ENCODE data around the gene PRDX2.
A peak's percentile ranks its signal among the peaks of the same experiment; 100 is the strongest.

The PRDX2 gene

DNA sequence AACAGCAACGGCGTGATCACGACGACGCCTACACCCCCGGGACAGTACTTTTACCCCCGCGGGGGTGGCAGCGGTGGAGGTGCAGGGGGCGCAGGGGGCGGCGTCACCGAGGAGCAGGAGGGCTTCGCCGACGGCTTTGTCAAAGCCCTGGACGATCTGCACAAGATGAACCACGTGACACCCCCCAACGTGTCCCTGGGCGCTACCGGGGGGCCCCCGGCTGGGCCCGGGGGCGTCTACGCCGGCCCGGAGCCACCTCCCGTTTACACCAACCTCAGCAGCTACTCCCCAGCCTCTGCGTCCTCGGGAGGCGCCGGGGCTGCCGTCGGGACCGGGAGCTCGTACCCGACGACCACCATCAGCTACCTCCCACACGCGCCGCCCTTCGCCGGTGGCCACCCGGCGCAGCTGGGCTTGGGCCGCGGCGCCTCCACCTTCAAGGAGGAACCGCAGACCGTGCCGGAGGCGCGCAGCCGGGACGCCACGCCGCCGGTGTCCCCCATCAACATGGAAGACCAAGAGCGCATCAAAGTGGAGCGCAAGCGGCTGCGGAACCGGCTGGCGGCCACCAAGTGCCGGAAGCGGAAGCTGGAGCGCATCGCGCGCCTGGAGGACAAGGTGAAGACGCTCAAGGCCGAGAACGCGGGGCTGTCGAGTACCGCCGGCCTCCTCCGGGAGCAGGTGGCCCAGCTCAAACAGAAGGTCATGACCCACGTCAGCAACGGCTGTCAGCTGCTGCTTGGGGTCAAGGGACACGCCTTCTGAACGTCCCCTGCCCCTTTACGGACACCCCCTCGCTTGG, 9.3 kb downstream of the PRDX2 start:
- DNase-seq (ENCODE audit: low spot score), result no peak

DNA sequence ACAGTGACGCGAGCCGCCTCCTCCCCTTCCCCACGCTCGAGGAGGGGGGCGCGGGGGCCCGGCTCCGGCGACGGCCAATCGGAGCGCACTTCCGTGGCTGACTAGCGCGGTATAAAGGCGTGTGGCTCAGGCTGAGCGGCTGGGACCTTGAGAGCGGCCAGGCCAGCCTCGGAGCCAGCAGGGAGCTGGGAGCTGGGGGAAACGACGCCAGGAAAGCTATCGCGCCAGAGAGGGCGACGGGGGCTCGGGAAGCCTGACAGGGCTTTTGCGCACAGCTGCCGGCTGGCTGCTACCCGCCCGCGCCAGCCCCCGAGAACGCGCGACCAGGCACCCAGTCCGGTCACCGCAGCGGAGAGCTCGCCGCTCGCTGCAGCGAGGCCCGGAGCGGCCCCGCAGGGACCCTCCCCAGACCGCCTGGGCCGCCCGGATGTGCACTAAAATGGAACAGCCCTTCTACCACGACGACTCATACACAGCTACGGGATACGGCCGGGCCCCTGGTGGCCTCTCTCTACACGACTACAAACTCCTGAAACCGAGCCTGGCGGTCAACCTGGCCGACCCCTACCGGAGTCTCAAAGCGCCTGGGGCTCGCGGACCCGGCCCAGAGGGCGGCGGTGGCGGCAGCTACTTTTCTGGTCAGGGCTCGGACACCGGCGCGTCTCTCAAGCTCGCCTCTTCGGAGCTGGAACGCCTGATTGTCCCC, 10.1 kb downstream of the PRDX2 start, which contains the start of gene JUNB:
JUNB (plus strand) TSS at position 142 of the 706 bp plus-strand sequence; CDS start at position 428, 286 bp downstream.
- peak; percentile 82 for DNase-seq (ENCODE audit: low spot score)

DNA sequence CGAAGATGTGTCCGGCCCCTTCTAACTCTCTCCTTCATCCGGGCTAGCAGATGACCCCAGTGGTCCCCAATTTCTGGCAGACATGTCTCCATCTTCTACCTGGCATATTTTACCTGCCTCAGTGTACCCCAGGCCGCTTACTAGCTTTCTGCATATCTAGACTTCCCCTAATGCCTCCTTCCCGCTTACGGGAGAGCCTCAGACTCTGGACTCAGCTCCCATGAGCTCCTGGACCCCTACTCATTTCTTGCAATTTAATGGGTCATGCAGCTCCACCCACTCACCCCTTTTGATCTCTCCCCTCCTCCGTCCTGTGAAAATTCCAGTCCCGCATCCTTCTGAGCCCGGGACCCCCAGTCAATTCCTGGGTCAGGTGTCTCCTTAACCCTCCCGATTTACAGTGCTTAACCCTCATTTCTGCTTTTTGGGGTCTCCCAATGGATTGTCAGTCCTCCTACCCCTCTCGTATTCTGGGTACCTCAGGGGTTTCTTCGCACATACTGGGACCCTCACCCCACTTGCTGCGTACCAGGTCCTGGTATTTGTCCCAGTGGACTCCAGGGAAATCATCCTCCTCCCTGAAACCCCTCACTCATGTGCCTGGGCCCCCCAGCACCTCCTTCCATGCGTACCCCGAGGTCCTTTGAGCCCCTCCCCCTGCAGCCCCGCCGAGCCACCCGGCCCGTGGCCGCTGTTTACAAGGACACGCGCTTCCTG, 10.8 kb downstream of the PRDX2 start:
- no peak for DNase-seq (ENCODE audit: low spot score)

DNA sequence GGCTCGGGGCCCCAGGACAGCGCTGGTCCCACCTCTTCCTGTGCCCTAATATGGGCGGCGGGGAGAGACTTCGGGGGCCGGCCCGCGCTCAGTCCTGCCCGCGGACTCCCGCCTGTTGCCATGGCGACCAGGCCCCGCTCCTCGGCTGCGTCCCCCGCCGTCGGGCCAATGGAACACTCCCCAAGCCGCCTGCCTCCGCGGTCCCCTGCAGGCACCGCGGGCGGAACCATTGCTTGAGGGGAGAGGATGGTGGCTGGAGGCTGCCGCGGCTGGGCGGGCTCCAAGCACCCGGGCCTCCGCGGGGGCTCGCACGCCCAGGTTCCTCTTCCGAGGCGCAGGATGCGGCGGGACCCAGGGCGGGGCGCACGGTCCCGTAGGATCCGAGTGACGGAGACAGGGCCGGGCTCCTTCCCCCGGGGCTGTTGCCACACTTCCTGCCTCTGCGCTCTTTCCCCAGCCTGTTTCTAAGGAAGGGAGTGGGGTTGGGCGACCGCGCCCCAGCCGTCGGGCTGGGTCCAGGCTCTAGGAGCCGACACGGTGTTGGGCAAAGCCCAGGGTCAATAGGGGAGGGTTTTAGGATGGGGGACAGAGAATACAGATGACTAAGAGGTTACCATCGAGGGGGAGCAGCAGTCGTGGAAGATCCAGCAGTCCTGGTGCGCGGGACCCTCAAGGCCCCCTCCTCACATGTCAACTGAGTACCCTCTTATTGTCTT, 11.5 kb downstream of the PRDX2 start:
- no peak for DNase-seq (ENCODE audit: low spot score)

DNA sequence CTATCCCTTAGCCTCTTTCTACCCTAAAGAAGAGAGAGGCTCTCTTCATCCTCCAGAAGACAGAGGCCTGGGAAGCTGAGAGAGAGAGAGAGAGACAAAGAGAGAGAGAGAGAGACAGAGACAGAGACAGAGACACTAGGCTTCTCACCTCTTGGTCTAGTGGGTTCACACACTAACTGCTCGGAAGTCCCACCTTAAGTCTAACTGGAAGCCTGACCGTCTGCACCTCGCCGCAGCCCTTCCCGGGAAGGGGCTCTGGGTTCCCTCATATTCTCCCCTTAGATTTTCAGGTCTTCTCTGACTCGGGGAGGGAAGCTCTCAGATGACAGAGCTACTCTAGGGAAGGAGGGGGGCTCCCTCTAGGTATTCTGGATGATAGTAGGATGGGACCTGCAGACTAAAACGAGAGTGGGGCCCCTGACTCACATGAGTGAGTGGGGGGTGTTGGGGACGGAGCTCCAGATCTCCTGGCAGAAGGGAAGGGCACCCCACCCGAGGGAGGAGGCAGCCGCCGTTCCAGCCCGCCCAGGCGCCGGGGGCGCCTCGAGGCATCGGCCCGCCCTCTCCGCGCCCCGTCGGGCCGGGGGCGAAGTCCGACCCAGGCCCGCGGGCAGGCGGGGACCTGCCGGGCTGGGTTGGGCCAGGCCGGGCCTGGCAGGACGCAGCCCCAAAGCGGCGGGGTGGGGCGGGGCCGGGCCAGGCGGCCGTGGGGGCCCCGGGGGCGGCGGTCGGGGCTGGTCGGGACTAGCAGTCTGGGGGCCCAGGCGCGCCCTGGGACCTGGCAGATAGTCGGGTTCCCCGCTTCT, 12.3 kb downstream of the PRDX2 start:
- DNase-seq (ENCODE audit: low spot score), result no peak

DNA sequence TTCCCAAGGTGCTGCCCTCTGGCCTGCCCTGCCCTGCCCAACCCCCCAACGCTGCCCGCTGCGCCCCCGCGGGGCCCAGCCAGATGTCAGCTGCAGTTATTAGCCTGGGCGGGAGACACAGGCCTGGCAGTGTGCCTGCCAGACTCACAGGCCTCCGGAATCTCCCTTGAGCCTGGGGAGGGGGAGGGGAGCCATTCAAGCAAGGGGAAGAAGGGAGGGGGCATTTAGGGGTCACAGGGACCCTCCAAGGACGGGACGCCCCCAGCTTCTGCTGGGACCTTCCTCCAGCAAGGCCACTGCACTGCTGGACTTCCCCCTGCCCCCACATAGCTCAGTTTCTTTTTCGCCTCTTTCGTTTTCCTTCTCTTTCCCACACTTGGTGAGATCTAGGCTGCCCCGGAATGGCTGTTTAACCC, 12.9 kb downstream of the PRDX2 start:
- peak; percentile 72 for DNase-seq (ENCODE audit: low spot score)

DNA sequence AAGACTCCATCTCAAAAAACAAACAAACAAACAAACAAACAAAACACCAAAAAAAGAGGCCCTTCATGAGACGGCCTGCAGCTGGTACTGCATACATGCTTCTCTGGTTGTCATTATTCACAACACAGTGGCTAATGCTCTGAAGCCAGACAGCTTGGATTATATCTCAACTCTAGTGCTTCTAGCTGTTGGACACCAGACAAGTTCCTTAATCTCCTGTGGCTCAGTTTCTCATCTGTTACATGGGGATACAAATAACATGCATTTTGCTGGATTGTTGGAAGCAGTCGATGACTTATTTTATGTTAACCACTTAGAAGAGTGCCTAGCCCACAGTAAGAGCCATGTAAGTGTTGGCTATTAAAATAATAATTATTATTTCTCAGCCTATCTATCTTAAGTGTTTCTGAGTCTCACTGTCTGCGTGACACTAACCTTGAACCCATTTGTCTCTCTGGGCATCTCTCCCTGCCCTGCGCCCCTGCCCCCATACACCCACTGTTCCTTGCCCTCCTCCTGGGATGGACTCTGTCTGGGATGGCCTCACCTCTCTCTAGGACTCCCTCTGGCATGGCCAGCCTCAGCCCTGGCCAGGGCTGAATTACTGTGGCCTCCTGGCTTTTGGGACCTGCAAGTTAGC, 13.4 kb downstream of the PRDX2 start:
- no peak for DNase-seq (ENCODE audit: low spot score)

DNA sequence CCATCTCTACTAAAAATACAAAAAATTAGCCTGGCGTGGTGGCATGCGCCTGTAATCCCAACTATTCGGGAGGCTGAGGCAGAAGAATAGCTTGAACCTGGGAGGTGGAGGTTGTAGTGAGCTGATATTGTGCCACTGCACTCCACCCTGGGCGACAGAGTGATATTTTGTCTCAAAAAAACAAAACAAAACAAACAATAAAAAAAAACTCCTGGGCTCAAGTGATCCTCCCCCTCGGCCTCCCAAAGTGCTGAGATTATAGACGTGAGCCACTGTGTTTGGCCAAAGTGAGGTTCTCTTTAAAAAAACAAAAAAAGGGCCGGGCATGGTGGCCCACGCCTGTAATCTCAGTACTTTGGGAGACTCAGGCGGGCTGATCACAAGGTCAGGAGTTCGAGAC, 14.1 kb downstream of the PRDX2 start:
- no peak for DNase-seq (ENCODE audit: low spot score)

DNA sequence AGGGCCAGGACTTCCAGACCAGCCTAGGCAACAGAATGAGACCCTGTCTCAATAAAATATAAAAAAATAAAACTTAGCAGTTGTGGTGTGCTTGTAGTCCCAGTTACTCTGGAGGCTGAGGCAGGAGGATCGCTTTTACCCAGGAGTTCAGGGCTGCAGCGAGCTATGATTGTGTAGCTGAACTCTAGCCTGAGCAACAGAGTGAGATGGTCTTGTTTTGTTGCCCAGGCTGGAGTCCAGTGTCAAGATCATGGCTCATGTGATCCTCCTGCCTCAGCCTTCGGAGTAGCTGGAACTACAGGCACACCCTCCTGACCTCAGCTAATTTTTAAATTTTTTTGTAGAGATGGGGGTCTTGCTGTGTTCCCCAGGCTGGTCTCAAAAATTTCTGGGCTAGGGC, 14.6 kb downstream of the PRDX2 start:
- DNase-seq (ENCODE audit: low spot score), result no peak

DNA sequence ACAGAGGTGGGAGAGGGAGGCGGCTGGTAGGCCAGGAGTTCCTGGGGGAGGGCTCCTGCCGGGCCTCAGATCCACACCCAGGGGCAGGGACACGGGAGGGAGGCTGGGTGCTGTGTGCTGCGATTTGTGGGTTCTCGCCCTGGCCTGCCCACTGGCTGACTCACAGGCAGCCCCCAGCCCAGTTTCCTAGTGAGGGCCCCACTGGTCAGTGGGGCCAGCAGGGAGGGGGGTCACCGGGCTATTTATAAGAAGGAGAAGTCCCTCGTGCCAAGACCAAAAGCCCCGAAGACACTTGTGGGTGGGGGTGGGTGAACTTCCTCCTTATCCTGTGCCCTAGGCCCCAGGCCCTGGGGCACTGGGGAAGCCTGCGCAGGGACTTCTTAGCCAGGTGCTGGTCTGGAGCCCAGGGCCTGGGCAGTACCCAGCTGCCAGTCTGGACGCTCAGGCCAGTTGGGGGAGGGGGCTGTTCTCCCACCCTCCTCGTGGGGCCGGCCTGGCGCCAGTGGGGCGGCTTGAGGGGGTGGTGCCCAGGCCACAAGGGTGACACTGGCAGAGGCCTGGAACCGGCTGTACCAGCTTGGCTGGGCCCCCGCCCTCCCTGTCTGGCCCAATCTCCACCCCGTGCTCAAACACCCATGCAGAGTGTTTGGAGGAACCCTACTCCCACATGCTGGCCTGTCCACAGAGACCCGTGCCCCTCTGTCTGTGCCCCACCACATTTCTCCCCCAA, 15.3 kb downstream of the PRDX2 start:
- DNase-seq (ENCODE audit: low spot score), result no peak

DNA sequence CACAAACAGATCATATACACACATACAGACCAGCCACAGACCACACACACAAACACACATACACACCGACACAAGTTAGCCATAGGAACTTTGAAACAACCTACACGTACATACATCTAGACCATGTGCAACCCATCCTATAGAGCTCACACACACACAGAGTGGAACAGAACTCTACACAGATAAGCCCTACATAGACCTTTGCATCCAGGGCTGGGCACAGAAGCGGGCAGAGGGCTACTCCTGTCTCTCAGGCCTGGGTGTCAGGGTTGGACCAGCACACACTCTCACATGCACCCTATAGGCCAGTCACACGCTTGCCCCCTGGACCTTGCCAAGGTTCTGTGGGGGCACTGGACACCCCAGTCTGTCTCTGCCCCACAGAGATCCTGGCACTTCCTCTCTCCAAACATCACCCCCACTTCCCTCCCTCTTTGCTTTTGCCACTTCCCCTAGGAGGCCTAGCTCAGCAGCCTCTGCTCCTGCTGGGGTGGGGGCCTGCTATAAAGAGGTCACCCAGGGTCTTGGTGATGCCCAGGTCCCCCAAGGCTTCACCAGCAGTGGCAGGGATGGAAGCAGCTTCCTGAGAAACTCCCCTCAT, 16.1 kb downstream of the PRDX2 start:
- no peak for DNase-seq (ENCODE audit: low spot score)

DNA sequence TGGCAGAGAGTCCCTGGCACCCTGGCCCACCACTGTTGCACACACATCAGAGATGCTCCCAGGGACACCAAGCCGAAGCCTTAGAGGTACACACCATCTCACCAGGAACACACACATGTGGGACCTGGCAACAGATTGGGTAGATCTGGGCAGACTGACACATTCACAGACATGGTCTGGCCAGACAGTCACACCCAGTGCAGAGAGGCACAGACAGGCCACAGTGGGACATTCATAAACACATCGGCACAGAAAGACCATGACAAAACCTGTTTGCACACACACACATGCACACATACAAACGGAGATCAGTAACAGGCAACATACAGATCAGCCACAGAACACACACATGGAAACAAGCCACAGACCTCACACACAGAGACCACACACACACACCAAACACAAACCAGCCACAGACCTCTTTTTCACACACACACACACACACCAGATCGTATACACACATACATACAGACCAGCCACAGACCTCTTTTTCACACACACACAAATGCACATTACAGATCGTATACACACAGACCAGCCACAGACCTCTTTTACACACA, 16.6 kb downstream of the PRDX2 start:
- DNase-seq (ENCODE audit: low spot score), result no peak

DNA sequence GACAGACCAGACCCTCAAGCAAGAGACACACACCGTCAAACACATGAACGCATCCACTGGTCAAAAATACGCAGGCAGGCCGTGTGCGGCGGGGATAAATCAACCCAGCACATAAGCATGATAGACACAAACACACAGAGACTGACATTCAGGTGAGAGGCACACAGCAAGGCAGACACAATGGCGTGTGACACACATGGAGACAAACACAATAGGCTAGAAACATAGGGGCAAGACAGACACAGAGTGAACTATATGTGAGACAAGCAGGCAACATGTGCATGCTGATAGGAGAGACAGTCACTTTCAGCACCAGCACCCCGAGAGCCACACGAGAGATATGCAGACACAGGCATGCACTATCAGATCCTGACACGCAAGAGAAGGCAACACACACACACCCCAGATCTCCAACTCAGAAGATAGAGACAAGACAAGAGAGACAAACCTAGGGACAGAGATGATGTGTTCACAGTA, 17.2 kb downstream of the PRDX2 start:
- no peak for DNase-seq (ENCODE audit: low spot score)

DNA sequence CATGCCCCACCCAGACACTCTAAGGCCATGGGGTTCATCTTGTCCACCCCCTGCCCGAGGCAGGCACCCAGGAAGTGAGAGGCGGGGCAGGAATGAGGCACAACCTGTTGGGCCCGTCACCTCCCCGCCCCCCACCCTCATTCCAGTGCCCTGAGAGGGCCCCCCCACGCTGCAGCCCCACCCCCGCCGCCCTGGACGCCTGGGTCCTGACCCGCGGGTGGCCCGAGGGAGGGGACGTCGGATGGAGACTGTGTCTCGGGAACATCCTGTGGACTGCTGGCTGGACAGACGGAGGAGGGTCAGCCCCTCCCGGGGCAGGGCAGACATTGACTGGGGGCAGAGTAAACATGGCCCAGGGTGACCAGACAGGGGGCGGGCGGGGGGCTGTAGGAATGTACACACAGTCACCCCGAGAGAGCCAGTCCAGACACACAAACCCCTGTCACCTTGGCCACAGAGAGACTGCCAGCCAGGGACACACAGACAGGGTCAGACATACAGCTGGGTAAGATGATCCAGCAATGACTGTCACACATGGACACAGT, 17.7 kb downstream of the PRDX2 start:
- DNase-seq (ENCODE audit: low spot score), result no peak

DNA sequence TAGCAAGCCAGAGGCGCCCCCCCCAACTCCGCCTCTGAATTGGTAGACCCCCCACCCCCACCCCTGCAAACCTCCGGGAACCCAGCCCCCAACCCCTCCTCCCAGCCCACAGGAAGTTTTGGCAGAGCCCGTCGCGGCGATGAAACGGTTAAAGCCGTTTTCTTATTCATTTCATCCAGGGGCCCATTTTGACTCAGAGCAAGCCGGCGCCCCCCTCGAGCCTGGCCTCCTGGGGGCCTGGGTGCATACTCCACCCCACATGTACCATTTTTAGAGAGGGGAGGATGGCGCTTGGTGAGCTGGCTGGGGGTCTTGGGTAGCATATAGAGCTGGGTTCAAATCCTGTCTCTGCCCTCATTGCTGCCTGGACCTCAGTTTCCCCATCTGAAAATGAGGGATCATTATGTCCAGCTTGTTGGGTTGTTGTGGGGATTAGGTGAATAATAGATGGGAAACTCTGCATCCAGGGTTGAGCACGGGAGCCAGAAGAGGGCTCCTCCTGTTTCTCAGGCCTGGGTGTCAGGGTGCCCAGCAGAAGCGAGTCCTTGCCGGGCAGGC, 18.2 kb downstream of the PRDX2 start:
- no peak for DNase-seq (ENCODE audit: low spot score)

DNA sequence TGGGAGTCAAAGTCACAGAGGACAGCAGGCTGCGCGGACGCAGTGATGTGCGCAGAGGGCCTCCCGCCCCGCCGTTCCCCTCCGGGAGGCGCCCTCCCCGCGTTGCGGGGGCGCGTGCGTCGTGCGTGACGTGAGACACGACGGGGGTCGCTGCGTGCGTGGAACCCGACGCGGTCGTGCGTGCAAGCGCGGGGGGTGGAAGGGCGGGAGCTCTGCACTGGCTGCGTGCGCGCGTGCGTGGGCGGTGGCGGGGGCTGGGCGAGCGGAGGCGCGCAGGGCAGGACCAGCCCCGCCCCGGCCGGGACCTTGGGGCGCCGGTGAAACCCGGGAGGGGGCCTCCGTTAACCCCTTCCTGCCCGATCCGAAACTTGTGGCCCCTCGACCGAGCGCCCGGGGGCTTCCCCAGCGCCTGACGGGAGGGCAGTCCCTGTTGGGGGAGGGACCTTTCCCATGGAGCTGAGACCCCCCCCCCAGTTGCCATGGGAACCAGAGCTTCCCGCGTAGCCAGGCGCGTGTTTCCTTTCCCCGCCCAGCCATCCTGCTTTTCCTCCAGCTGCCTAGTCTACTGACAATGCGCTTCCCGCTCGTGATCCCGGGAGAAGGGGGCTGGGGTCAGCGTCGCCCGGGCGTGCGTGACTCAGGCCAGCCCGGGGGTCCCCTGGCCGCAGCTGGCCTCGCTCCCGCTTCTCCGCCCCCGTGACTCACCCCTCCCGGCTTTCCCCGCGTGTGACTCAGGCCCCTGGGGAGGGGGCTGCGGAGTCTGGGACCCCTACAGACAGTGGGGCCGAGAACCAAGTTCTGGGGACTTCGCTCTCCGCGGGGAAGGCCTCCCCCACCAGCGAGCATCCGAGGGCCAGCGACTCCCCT, 18.9 kb downstream of the PRDX2 start:
- DNase-seq (ENCODE audit: low spot score), result peak; percentile 61

DNA sequence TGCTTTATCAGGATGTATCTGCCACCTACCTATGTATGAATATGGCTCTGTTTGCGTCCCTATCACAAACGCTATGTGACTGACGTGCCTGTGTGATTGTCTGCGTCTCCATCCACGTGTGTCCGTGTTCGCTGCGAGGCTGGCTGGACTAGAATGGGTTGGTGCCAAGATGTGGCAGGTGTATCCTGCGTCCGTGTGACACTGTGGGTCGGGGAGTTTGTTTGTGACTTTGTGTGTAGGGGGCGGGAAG, 19.5 kb downstream of the PRDX2 start:
- no peak for DNase-seq (ENCODE audit: low spot score)

Data from COLO829 (cell line).